Epithelial cell of prostate (primary cell): ENCODE data around the gene HOXD3.

ENCODE experiments used
- DNase-seq: peaks from one replicate; pipeline ENCODE4 v3.0.0-alpha.2; 2011; ENCODE audit warnings: low read depth, low spot score
- H3K27ac ChIP-seq: fragments of 450-650 bp; 2 replicates; pipeline ENCODE4 v1.5.1; 2017; ENCODE audit warnings: mild to moderate bottlenecking

Gene HOXD3

DNA sequence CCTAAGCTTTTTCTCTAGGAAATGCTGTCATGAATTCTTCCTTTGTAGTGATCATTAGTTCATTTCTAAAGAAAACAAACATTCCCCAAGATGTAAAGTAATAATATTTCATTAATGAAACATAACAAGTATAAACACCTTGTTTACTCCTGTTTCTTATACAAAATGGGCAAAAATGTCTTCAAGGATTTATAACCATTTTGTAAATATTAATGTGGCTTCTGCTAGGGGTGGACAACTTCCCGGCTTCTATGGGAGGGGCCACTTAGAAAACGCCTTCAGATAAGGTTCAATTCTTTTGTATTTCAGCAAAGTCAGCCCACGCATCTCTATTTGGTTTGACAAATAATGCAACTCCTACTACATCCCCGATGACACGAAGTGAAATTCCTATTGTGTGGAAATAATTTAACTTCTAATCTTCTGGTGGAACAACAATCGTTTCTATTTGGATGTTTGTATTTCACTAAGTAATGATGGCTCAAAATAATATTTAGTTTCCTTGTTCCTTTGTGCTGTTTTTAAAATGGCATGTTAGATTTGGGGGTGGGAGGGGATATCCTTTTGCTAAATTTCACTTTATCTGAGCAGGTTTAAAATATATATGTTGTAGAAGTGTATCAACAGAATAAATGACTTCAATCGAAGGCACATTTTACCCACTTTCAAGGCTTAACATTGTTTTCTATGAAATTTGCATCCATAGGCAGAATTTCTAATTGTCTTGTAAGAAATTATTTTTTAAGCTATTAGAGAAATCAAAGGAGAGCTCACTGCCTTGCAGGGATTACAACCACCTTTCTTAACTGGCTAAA is 16.7 kb downstream of the HOXD3 start:
- no peak overlapping the region for H3K27ac ChIP-seq
- no peak for DNase-seq

DNA sequence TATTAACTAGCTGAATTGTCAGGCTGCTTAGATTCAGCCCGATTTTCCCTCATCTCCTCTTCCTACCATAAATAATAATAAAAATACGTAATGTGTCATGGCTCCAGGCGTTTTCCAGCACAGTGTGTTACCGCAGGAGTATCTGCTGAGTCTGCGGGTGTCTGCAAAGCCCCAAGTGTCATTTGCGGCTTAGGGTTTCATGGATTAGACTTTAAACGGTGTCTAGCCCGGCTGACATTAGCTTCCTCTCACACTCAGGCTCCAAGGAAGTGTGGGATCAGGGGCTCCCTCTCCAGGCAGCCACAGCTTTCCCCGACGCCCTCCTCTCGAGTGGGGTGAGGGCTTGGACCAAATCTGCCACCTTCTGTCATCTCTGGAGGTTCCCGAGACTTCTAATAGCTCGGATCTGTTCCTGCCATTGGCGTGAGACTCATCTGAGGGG is 17.3 kb downstream of the HOXD3 start:
- no peak for DNase-seq

DNA sequence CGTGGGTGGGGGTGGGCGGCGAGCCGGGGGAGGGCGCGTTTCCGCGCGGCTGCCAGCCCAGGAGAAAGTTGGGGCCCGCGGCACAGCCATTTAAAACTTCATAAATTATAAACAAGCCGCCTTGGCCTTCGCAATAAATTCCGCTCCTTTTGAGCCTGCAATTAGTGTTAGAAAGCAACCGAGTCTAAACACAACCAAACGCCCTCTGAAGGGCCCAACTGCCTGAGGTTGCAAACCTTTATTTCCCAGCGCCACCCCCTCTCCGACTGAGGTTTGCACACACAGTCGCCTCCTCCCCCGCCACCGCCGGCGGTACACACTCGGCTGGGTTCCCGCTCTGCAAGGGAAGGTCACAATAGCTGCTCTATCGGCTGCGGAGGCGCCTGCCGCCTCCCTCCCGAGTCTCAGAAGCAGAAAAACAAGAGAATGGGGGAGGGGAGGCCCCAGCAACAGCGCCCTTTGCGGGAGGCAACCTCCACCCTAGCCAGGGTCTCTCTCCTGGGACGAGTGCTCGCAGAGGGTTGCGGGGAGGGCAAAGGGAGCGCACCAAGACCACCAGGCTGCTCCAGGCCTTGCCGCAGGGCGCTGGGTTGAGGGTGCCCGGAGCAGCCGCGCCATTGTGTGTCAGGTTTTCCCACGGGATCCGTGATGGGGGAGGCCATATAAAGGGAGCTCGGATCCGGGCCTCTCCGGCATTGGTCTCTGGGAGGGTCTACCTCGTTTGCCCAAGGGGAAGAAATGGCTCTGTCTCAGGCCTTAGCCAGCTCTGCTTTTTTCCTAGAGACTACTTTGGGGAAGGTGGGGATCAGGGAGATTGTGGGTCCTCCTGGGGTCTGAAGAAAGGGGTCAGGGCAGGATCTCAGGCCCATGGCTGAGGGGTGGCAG is 18.0 kb downstream of the HOXD3 start:
- H3K27ac ChIP-seq: no peak overlapping the region
- DNase-seq: no peak

More for the DNA sequence above, 17.3 kb downstream of the HOXD3 start:
- H3K27ac ChIP-seq: no peak overlapping the region

DNA sequence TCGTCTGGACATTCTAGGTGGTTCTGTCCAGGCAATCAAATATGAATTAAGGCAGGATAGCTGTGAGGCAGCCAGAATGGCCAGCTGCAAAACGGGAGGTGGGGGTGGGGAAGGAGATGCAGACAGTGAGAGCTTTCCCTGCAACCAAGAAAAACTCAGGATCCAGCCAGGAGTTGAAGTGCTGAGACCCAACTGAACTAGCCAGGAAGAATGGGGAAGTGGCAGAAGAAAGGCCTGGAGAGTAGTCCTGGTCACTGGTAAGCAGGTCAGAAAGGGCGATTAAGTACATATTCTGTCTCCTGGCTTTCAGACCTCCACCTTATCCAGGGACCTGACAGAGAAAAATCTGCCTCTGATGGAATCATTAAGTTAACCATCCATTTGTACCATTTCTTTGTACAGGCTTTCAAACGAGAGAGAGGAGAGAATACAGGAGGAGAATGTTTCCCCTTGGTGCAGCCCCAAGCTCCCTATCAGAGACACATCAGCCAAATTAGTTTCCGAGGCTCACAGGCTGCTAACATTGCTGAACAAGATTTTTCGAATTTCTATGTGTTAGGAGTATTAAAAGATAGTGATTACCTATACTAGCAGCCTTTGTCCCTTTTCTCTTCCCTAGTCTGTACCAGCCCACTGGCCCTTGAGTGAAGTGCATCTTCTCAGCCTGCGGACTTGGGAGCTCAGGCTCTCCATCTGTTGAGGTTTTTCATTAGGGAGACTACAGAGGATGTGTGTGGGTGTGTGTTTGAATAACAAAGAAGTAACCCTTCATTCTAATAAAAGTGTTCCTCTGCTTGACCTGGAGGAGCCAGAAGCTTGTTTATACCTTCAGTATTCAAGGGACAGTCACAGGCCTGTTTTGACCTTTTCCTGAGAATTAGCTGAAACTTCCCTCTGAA is 18.9 kb downstream of the HOXD3 start:
- no peak for DNase-seq
- H3K27ac ChIP-seq: no peak overlapping the region

DNA sequence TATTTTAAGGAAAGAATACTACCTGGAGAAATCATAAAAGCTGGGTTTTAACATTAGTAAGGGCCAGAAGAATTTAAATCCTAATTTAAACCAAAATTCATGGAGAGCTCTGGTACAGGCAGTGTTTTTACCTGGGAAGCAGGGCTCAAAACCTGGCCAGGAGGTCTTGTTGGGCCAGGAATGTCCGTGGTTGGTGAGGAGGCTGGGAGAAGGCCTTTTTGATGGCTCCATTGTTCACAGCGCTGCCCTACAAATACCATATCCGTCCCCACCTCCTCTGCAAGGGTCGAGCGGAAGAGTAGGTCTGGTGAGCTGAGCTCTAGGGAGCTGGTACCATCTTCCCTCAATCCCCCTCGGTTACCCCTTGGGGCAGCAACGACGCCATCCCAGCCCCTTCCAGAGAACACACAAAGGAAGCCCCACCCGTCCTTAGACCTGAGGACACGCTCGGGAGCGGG is 20.5 kb downstream of the HOXD3 start:
- DNase-seq: no peak
- no peak overlapping the region for H3K27ac ChIP-seq

DNA sequence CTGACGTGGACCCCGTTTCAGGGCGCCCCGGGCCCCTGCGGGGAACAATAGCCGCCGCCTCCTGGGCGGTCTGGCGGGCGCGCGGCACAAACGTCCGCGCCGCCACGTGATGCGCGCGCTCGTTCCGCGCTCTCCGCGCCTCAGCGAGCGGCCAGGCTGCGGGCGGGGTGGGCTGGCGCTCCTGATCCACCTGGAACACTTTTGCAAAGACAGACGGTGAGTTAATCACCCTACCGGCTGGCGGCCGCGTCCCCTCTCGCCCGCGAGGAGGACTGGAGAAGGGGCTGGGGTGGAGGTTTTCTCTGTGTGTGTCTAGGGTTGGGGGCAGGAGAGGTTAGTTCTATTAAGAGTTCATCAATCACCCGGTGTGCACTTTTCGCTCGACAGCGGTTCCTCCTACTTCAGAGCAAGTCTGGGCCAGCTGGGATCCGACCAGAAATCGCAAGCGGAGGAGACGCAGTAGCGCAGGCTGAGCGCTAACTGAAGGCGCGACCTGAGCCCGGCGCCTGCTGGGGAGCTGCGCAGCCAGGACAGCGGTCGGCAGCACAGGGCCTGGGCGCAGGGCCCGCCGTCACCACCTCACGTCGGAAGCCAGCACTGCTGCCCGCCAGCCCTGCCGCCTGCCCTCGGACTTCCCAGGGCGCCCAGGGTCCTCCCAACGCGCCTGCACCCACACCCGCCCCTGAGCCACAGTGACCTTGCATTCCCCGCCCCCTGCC is 21.1 kb downstream of the HOXD3 start:
- H3K27ac ChIP-seq: no peak overlapping the region
- DNase-seq: peak; percentile 53

DNA sequence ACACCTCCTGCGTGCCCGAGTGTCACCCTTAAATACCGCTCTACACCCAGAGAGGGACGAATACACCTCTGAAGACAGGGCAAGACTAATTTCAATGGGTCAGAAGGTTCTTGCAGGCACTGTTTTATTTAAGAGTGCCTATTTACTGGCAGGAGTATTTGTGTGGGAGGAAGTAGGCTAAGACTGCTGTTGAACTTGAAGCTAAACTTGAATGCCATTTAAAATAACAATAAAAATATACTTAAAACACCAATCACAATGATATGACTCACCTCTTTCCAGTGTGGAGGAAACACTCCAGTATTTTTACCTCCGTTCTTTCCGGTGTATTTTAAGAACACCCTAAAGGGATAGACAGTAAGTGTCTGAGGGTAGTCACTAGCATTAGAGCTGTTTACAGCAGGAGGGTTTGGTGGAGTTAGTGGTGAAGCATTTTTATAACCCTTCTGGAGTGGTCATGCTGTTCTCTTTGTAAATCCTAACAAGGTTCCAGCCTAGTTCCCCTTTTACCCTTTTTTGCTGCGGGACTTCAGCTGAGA is 21.7 kb downstream of the HOXD3 start:
- no peak overlapping the region for H3K27ac ChIP-seq
- DNase-seq: no peak

DNA sequence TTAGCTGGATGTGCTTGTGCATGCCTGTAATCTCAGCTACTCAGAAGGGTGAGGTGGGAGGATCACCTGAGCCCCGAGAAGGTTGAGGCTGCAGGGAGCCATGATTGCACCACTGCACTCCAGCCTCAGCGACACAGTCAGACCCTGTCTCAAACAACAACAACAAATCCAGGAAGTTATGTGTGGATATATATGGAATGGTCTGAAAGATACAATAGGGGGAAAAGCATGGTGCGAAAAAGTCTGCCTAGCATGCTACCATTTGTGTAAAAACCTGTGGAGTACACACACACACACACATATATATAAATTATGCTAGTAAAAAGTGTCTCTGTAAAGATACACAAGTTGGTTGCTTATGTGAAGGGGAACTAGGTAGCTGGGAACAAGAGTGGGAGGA is 24.4 kb downstream of the HOXD3 start:
- no peak overlapping the region for H3K27ac ChIP-seq
- no peak for DNase-seq

DNA sequence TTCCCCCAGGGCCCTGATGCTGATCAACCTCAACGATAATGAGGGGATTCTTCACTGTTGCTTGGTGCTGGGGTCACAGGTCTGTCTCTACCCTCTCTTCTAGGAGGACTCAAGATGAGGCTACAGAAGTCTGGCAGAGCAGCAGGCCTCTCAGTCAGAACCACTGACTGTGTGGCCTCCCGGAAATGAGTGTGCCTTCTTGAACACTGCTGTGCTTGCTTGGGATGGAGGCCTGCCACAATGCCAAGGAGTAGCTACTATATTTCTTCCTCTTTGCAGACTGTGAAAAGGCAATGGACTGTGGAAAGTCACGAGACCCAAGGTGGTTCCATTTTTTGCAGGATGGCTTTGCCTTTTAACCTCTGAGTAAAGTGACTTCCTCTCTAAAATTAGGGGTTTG is 25.6 kb downstream of the HOXD3 start:
- DNase-seq: no peak
- no peak overlapping the region for H3K27ac ChIP-seq

DNA sequence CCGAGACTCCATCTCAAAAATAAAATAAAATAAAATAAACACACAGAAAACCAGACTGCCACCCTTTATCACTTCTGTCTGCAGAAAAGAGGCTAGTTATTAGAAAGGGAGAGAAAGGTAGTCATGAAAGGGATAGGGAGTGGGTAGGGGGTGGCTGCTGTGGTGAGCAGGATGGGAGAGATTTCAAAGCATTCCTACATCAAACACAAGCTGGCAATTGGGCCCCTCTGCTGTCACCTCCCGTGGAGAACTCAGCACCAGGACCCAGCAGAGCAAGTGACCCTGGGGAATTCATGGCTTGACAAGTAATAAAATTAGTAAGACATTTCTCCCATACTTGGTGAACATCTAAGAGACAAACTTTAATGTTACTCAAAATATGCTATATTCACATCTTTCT is 27.6 kb downstream of the HOXD3 start:
- H3K27ac ChIP-seq: no peak overlapping the region
- DNase-seq: no peak

DNA sequence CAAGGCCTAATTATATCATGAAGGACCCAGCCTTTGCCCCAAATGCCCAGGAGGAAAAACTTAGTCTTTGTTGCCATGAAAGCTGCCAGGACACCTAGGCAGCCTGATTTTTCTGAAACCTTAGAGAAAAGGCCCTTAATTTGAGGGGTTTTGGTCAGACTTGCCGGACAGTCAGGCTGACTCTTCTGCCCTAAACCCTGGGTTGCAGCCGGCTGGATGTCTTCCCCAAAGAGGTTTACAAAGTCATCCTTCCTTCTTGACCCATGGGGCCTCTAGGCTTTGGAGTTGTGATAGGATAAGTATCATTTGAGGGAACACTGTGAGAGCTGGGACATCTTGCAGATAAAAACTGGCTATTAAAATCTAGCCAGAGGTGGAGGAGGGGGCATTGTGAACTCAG is 28.9 kb downstream of the HOXD3 start:
- DNase-seq: no peak

DNA sequence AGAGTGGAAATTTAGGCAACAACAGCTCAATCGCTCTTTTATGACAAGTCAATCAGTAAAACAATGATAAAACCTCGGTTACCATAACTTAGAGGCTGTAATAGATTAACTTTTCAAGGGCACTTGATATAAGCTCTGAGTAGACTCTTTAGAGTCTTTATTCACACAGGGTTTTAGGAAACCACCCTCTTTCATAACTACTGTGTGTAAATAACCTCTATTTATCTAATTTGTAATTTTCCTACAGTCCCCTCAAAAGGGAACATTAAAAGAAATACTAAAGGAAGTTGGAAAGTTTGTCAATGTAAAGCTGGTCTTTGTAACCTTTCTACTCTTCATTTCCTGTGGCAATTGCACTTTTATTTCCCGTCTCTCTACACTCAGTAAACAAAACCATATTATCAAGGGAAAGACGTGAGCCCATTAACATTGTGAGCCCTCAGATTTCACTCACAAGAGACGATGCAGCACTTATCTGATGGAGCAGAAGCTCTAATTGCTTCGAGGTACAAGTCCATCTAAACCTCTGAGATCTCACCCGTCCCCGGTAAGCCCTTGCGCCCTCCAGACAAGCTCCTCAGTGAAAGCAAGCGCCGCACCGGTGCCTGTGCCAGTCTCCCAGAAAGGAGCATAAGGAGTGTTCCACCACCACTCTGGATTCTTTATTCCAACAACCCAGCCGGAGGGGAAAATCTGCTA is 30.2 kb downstream of the HOXD3 start:
- DNase-seq: no peak
- no peak overlapping the region for H3K27ac ChIP-seq

More for the DNA sequence above, 28.9 kb downstream of the HOXD3 start:
- H3K27ac ChIP-seq: no peak overlapping the region

DNA sequence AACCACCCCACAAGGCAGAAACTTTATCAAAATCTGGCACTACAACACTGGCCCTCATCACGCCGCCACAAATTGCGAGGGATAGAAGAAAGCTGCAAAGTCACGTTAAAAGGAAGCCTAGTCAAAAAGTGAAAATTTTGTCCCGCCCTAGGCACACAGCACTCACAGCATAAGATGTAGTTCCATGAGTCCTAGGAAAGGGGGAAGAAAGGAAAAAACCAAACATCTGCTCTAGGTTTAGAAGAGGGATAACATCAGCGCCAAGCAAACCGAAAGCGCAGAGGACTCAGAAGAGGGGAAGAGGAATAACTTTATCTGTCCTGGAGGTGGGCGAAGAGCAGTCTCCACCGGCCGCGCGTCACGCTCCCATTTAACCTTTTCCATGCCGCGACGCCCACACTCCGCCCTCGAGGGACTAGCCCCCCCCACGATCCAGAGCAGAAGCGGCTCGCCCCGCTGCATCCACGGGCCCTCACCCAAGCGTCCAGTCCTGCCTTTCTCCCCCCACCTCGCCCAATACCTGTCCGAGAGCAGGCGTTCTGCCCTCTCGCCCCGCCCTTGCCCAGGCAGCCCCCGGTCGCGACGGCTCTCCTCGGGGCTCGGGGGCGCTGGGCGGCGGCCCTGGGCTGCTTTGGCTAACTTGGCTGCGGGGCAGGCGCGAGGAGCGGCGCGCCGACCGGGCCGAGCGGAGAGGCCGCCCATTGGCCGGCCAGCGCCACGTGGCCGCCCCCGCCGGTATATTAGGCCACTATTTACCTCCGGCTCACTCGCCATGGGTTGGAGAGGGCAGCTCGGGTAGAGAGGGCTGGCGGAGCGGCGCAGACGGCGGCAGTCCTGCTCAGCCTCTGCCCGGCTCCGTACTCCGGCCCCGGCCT is 31.0 kb downstream of the HOXD3 start, which contains the start of gene HOXD1:
TSS of gene HOXD1 (plus strand) at position 770 of the 875 bp plus-strand sequence. CDS start 134 bp downstream, outside the sequence.
- no peak for DNase-seq
- no peak within 1 kb of the TSS for H3K27ac ChIP-seq

DNA sequence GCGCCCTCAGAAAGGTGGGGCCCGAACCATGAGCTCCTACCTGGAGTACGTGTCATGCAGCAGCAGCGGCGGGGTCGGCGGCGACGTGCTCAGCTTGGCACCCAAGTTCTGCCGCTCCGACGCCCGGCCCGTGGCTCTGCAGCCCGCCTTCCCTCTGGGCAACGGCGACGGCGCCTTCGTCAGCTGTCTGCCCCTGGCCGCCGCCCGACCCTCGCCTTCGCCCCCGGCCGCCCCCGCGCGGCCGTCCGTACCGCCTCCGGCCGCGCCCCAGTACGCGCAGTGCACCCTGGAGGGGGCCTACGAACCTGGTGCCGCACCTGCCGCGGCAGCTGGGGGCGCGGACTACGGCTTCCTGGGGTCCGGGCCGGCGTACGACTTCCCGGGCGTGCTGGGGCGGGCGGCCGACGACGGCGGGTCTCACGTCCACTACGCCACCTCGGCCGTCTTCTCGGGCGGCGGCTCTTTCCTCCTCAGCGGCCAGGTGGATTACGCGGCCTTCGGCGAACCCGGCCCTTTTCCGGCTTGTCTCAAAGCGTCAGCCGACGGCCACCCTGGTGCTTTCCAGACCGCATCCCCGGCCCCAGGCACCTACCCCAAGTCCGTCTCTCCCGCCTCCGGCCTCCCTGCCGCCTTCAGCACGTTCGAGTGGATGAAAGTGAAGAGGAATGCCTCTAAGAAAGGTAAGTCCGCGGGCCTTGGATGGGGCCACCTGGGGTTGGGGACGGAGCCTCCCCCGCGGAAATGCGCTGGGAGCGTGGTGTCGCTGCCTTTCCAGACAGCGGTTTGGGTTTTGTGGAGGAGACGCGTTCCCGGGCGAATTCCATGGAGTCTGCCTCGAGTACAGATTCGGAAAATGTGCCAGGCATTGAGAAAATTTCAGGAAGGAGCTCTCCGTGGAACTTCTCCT is 31.9 kb downstream of the HOXD3 start:
- DNase-seq: no peak

DNA sequence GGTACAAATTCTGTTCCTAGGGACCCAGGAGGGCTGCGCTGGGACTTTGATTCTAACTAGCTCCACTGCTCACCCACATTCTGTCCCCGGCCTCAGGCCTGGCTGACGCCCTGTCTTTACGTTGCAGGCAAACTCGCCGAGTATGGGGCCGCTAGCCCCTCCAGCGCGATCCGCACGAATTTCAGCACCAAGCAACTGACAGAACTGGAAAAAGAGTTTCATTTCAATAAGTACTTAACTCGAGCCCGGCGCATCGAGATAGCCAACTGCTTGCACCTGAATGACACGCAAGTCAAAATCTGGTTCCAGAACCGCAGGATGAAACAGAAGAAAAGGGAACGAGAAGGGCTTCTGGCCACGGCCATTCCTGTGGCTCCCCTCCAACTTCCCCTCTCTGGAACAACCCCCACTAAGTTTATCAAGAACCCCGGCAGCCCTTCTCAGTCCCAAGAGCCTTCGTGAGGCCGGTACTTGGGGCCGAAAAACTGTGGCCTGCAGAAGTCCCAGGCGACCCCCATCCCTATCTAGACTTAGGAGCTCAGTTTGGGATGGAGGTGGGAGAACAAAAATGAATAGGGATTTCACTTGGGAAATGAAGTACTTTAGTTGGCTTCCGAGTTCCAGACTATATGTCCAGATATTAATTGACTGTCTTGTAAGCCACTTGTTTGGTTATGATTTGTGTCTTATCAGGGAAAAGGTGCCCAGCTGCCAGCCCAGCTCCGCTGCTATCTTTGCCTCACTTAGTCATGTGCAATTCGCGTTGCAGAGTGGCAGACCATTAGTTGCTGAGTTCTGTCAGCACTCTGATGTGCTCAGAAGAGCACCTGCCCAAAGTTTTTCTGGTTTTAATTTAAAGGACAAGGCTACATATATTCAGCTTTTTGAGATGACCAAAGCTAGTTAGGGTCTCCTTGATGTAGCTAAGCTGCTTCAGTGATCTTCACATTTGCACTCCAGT is 32.9 kb downstream of the HOXD3 start:
- no peak for DNase-seq
- no peak overlapping the region for H3K27ac ChIP-seq

More for the DNA sequence above, 31.9 kb downstream of the HOXD3 start:
- H3K27ac ChIP-seq: no peak overlapping the region
